ENCODE data around the gene TPI1.
A peak's percentile ranks its signal among the peaks of the same experiment; 100 is the strongest.

DNA sequence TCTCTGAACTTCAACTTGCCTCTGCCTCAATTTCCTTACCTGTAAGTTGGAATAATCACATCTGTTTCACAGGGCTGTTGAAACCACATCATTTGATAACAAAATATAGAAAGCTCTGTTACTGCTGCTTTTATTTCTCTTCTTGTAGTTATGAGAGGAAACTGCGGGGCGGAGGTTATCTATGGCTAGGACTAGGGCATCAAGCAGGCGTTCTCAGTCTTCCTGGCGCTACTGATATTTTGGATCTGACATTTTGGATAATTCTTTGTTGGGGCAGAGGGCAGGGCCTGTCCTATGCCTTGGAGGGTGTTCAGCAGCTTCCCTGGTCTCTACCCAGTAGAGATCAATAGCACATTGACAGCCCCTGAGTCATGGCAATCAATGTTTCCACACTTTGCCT lies 35.2 kb upstream of the TPI1 start:
- TF ChIP-seq, protein P1, sequence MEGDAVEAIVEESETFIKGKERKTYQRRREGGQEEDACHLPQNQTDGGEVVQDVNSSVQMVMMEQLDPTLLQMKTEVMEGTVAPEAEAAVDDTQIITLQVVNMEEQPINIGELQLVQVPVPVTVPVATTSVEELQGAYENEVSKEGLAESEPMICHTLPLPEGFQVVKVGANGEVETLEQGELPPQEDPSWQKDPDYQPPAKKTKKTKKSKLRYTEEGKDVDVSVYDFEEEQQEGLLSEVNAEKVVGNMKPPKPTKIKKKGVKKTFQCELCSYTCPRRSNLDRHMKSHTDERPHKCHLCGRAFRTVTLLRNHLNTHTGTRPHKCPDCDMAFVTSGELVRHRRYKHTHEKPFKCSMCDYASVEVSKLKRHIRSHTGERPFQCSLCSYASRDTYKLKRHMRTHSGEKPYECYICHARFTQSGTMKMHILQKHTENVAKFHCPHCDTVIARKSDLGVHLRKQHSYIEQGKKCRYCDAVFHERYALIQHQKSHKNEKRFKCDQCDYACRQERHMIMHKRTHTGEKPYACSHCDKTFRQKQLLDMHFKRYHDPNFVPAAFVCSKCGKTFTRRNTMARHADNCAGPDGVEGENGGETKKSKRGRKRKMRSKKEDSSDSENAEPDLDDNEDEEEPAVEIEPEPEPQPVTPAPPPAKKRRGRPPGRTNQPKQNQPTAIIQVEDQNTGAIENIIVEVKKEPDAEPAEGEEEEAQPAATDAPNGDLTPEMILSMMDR (IDR thresholded peaks at IDR 0.05 in 8 of 11, conservative IDR thresholded peaks at IDR 0.05 in 3 of 11): no peak
- TF ChIP-seq POLR2A (IDR thresholded peaks at IDR 0.05) (no peak), POLR2AphosphoS5 (IDR thresholded peaks at IDR 0.05) (peak in 1 of 3 donors; percentile 57)
